ENCODE results near the gene STAT5A. TPM values are rescaled to one million over a fixed set of nuclear protein-coding genes. Genes with fewer than 3 reads are reported as not detected.
A peak's percentile ranks its signal among the peaks of the same experiment; 100 is the strongest.

STAT5A gene
- total RNA-seq, 1 experiment from 2014 or later, result 6.4 TPM

- Histone ChIP-seq H3K18ac (ENCODE audit: insufficient read length, low read depth, low read length) (no peak overlapping the region), H3K27ac (ENCODE audit: insufficient read length, low read depth, low read length) (no peak overlapping the region), H3K9ac (ENCODE audit: extremely low read depth, insufficient read length, low read length) (no peak overlapping the region), H4K8ac (replicated peaks; ENCODE audit: insufficient read length, low read depth, low read length) (no peak overlapping the region), H2BK20ac (ENCODE audit: low read depth, low read length, poor library complexity, severe bottlenecking) (no peak overlapping the region), H3K4ac (ENCODE audit: low read depth, low read length) (no peak overlapping the region), H4K20me1 (ENCODE audit: control insufficient read depth, insufficient read depth, insufficient read length) (no peaks in the 10 kb centered on the region), H3K27me3 (ENCODE audit: insufficient read depth, low read length) (no peaks in the 10 kb centered on the region), H3K4me1 (ENCODE audit: insufficient read depth, low read length) (peaks cover 2% of the 10 kb centered on the region; the same call in 1 of the 2 replicates), H2BK5ac (ENCODE audit: insufficient read length, low read length) (no peak overlapping the region), H2BK15ac (ENCODE audit: low read depth, low read length) (no peak overlapping the region), H3K23ac (ENCODE audit: insufficient read length, low read depth, low read length) (no peak overlapping the region), H3K79me2 (ENCODE audit: insufficient read depth, low read length) (no peaks in the 10 kb centered on the region), H3K9me3 (ENCODE audit: control insufficient read depth, low read depth, low read length) (no peaks in the 10 kb centered on the region), H4K5ac (ENCODE audit: insufficient read length, low read depth, low read length) (no peak overlapping the region), H3K56ac (ENCODE audit: insufficient read length, low read depth, low read length) (no peak overlapping the region), H4K91ac (ENCODE audit: insufficient read length, low read depth, low read length) (no peak overlapping the region), H2BK120ac (ENCODE audit: low read depth, low read length, poor library complexity, severe bottlenecking) (no peak overlapping the region), H3T11ph (ENCODE audit: low read length) (no peak overlapping the region), H3K4me2 (ENCODE audit: insufficient read depth, insufficient read length, low read length) (no peak overlapping the region), H2AK5ac (ENCODE audit: insufficient read length, low read length) (no peak overlapping the region), H2BK12ac (ENCODE audit: insufficient read length, low read depth, low read length) (no peak overlapping the region), H3K14ac (ENCODE audit: insufficient read depth, low read length) (no peak overlapping the region), H3K23me2 (ENCODE audit: insufficient read length, low read depth, low read length, poor library complexity, severe bottlenecking) (no peaks in the 10 kb centered on the region), H3K79me1 (ENCODE audit: insufficient read depth, low read depth, low read length, poor library complexity, severe bottlenecking) (no peaks in the 10 kb centered on the region), H2AFZ (ENCODE audit: low read length) (no peak overlapping the region)
- Mint-ChIP-seq H3K27me3 (ENCODE audit: low read depth) (peaks cover 6% of the 10 kb centered on the region), H3K9me3 (no peaks in the 10 kb centered on the region), H3K4me1 (peaks cover 12 to 15% of the 10 kb centered on the region in 2 experiments), H3K27ac (peak overlapping the region; percentile 16 to 88 (median 67); a peak in 5 of 7 replicates), H3K4me3 (no peak overlapping the region), H3K36me3 (ENCODE audit: insufficient read depth in 1 of 3, low read depth in 3 of 3) (peaks cover 0 to 4% (median 3%) of the 10 kb centered on the region in 3 experiments; a peak in 3 of 7 replicates)
- TF ChIP-seq CTCF (conservative IDR thresholded peaks at IDR 0.05), result no peak
- no peak for DNase-seq
- no CpG with 5 or more reads among the region's 18 CpGs for WGBS (ENCODE audit: extremely low coverage, insufficient read length, low lambda C conversion rate)
These were observed 17.5 kb downstream of the STAT5A start for GRCh38 chr17:42305543-42306384.
